ENCODE results near the gene TOP3A.

DNA sequence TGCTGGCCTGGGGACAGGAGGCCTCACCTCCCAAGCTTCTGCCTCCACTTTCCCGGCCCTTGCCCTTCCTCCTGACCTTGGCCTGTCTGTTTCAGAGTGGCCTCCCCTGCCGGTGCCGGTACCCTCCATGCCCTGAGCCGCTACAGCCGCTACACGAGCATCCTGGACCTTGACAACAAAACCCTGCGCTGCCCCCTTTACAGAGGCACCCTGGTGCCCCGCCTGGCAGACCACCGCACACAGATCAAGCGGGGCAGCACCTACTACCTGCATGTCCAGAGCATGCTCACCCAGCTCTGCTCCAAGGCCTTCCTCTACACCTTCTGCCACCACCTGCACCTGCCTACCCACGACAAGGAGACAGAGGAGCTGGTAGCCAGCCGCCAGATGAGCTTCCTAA lies 7.7 kb upstream of the TOP3A start:
- TF ChIP-seq, protein P1, sequence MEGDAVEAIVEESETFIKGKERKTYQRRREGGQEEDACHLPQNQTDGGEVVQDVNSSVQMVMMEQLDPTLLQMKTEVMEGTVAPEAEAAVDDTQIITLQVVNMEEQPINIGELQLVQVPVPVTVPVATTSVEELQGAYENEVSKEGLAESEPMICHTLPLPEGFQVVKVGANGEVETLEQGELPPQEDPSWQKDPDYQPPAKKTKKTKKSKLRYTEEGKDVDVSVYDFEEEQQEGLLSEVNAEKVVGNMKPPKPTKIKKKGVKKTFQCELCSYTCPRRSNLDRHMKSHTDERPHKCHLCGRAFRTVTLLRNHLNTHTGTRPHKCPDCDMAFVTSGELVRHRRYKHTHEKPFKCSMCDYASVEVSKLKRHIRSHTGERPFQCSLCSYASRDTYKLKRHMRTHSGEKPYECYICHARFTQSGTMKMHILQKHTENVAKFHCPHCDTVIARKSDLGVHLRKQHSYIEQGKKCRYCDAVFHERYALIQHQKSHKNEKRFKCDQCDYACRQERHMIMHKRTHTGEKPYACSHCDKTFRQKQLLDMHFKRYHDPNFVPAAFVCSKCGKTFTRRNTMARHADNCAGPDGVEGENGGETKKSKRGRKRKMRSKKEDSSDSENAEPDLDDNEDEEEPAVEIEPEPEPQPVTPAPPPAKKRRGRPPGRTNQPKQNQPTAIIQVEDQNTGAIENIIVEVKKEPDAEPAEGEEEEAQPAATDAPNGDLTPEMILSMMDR (conservative IDR thresholded peaks at IDR 0.05): no peak
- no peak for TF ChIP-seq EZH2 (IDR thresholded peaks at IDR 0.05; ENCODE audit: low read depth)

Data from PC-9 (cell line).